Upper lobe of left lung (tissue), 4 donors: ENCODE results near the gene KRT71.

ENCODE experiments used
- CTCF ChIP-seq, 6 experiments: fragments of 450-650 bp in 4 of 6; fragments of 200-600 bp in 2 of 6; sonication (generic) in 2 of 6; IDR thresholded peaks; one replicate each; pipeline ENCODE4 v1.5.1; 2016 to 2019; ENCODE audit warnings: antibody characterized with exemption in 6 of 6
- EP300 ChIP-seq, 4 donors: sonication (generic); formaldehyde crosslinking; IDR thresholded peaks; one replicate each; pipeline ENCODE4 v1.5.1; 2017; ENCODE audit warnings: antibody characterized with exemption in 4 of 4, control low read depth in 2 of 4
- POLR2A ChIP-seq, 4 donors: fragments of 450-650 bp; IDR thresholded peaks; one replicate each; pipeline ENCODE4 v1.5.1; 2016 to 2017; ENCODE audit warnings: antibody characterized with exemption in 4 of 4, mild to moderate bottlenecking in 2 of 4
- POLR2AphosphoS5 ChIP-seq, 2 donors: sonication (generic); formaldehyde crosslinking; IDR thresholded peaks; one replicate each; pipeline ENCODE4 v1.5.1; 2017; ENCODE audit warnings: antibody characterized with exemption in 2 of 2

GRCh38 chr12:52513736-52514135 lies 39.2 kb downstream of the KRT71 start:
- no peak for TF ChIP-seq POLR2A (IDR thresholded peaks at IDR 0.05)
- no peak for TF ChIP-seq CTCF (IDR thresholded peaks at IDR 0.05)
- TF ChIP-seq POLR2AphosphoS5 (IDR thresholded peaks at IDR 0.05) = no peak
- TF ChIP-seq EP300 (IDR thresholded peaks at IDR 0.05) = no peak
